ENCODE data around the gene SAT1.

DNA sequence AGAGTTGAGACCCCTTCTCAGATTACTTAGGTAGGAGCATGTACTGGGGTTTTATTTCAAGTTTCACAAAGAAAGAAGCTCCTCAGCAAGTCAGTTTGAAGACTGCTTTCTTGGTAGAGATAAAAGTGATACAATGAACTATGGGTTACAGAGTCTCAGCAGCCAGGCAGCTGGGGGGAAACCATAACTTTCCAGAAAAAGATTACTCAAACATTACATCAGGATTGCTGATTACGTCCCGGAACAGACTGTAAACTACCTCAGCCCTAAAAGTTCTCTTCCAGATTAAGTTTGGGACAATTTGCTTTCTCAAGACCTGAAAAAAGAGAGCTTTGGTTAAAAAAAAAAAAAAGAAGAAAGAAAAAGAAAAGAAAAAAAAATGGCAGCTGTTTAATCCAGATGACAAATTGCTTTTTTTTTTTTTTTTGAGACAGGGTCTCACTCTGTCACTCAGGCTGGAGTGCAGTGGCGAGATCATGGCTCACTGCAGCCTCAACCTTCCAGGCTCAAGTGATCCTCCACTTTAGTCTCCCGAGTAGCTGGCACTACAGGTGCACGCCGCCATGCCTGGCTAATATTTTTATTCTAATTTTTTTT lies 16.6 kb downstream of the SAT1 start:
- TF ChIP-seq EZH2phosphoT487 (IDR thresholded peaks at IDR 0.05; ENCODE audit: insufficient read depth, low read depth) (no peak), EZH2 (IDR thresholded peaks at IDR 0.05; ENCODE audit: insufficient read depth, poor library complexity, severe bottlenecking) (no peak)
